GM19035 (cell line): ENCODE measurements around the gene WSCD1.

Experiments used
- ATAC-seq: cut with Tn5 transposase; IDR thresholded peaks from one replicate; pipeline ENCODE4 v1.9.1; 2021; ENCODE audit not compliant: unreplicated experiment

Gene WSCD1

GRCh38 chr17:6147042-6147441 is 76.9 kb downstream of the WSCD1 start:
- no peak for ATAC-seq

GRCh38 chr17:6153375-6153774 is 83.2 kb downstream of the WSCD1 start:
- ATAC-seq, result no peak

GRCh38 chr17:6157716-6158115 is 87.5 kb downstream of the WSCD1 start:
- ATAC-seq, result no peak

- no peak for ATAC-seq
Measured at GRCh38 chr17:6159541-6160231, 89.5 kb downstream of the WSCD1 start.

GRCh38 chr17:6160232-6160555 is 90.0 kb downstream of the WSCD1 start:
- no peak for ATAC-seq

GRCh38 chr17:6160911-6161855 is 91.0 kb downstream of the WSCD1 start:
- no peak for ATAC-seq

GRCh38 chr17:6162216-6162615 is 92.0 kb downstream of the WSCD1 start:
- ATAC-seq, result no peak

- no peak for ATAC-seq
Measured at GRCh38 chr17:6162892-6163291, 92.7 kb downstream of the WSCD1 start.

GRCh38 chr17:6163612-6164333 is 93.6 kb downstream of the WSCD1 start:
- ATAC-seq, result no peak

GRCh38 chr17:6164996-6165395 is 94.8 kb downstream of the WSCD1 start:
- no peak for ATAC-seq

GRCh38 chr17:6165806-6166205 is 95.6 kb downstream of the WSCD1 start:
- ATAC-seq, result no peak

GRCh38 chr17:6166492-6167179 is 96.5 kb downstream of the WSCD1 start:
- no peak for ATAC-seq

- no peak for ATAC-seq
Measured at GRCh38 chr17:6168296-6168695, 98.1 kb downstream of the WSCD1 start.

- ATAC-seq, result no peak
Measured at GRCh38 chr17:6170349-6170748, 100.2 kb downstream of the WSCD1 start.

GRCh38 chr17:6172642-6173330 is 102.6 kb downstream of the WSCD1 start:
- no peak for ATAC-seq

GRCh38 chr17:6173653-6174052 is 103.5 kb downstream of the WSCD1 start:
- no peak for ATAC-seq
